KMS-11 (cell line): ENCODE measurements around the gene DCLRE1C.
"Not testable (repeated sequence)": the region's sequence is repeated elsewhere in the genome, so short reads cannot be mapped to it uniquely, and the experiment has no call there.

Source experiments
- H2AFZ ChIP-seq: fragments of 200-600 bp; sonication (generic); 2 replicates; pipeline ENCODE4 v1.6.1; 2016; ENCODE audit warnings: antibody characterized with exemption, mixed run types, low read depth
- H3K27ac ChIP-seq: fragments of 200-600 bp; sonication (generic); 2 replicates; pipeline ENCODE4 v1.6.1; 2016; ENCODE audit warnings: mild to moderate bottlenecking, mixed run types
- H3K27me3 ChIP-seq: fragments of 200-600 bp; sonication (generic); 2 replicates; pipeline ENCODE4 v1.6.1; 2017; ENCODE audit warnings: mild to moderate bottlenecking, low read depth, mixed run types, moderate library complexity; ENCODE audit not compliant: insufficient read depth
- H3K36me3 ChIP-seq: fragments of 200-600 bp; sonication (generic); 2 replicates; pipeline ENCODE4 v1.6.1; 2017; ENCODE audit warnings: mild to moderate bottlenecking, mixed run types; ENCODE audit not compliant: insufficient read depth
- H3K4me1 ChIP-seq: fragments of 200-600 bp; sonication (generic); 2 replicates; pipeline ENCODE4 v1.6.1; 2016; ENCODE audit warnings: mild to moderate bottlenecking, low read depth, mixed run types; ENCODE audit not compliant: poor library complexity, severe bottlenecking
- H3K4me2 ChIP-seq: fragments of 200-600 bp; sonication (generic); 2 replicates; pipeline ENCODE4 v1.7.0; 2016; ENCODE audit warnings: mild to moderate bottlenecking, mixed run types
- H3K4me3 ChIP-seq: fragments of 200-600 bp; sonication (generic); IDR thresholded peaks from 2 replicates; pipeline ENCODE4 v1.6.1; 2017; ENCODE audit warnings: low read depth, low read length, mixed read lengths; ENCODE audit not compliant: insufficient read depth
- H3K79me2 ChIP-seq: fragments of 200-600 bp; sonication (generic); 2 replicates; pipeline ENCODE4 v1.6.1; 2016; ENCODE audit warnings: low read depth, mixed run types; ENCODE audit not compliant: insufficient read depth
- H3K9ac ChIP-seq: fragments of 200-600 bp; sonication (generic); 2 replicates; pipeline ENCODE4 v1.6.1; 2016; ENCODE audit warnings: mild to moderate bottlenecking, mixed run types
- H4K20me1 ChIP-seq: fragments of 200-600 bp; sonication (generic); 2 replicates; pipeline ENCODE4 v1.6.1; 2016; ENCODE audit warnings: mild to moderate bottlenecking, mixed run types; ENCODE audit not compliant: insufficient read depth
- CTCF ChIP-seq: fragments of 200-600 bp; sonication (generic); conservative IDR thresholded peaks from 2 replicates; pipeline ENCODE4 v1.6.1; 2017; ENCODE audit warnings: low read depth, mild to moderate bottlenecking, antibody characterized with exemption, low read length, moderate library complexity, mixed read lengths

The DCLRE1C gene

GRCh38 chr10:14873090-14873760, 80.7 kb downstream of the DCLRE1C start:
- peaks cover 13% of the 10 kb centered on the region; the same call in 1 of the 2 replicates for H3K79me2 ChIP-seq
- no peak for TF ChIP-seq CTCF
- H2AFZ ChIP-seq: no peak overlapping the region
- H3K27ac ChIP-seq: no peak overlapping the region
- H3K36me3 ChIP-seq: no peaks in the 10 kb centered on the region
- no peaks in the 10 kb centered on the region for H3K27me3 ChIP-seq
- no peaks in the 10 kb centered on the region for H4K20me1 ChIP-seq
- H3K4me2 ChIP-seq: no peak overlapping the region
- no peak overlapping the region for H3K4me3 ChIP-seq
- no peak overlapping the region for H3K9ac ChIP-seq
- peaks cover 9% of the 10 kb centered on the region for H3K4me1 ChIP-seq

- not testable (repeated sequence) for H3K4me3 ChIP-seq, H3K9ac ChIP-seq, H2AFZ ChIP-seq, H3K4me1 ChIP-seq, H3K4me2 ChIP-seq, H3K27me3 ChIP-seq, H4K20me1 ChIP-seq, H3K36me3 ChIP-seq, H3K79me2 ChIP-seq, H3K27ac ChIP-seq
Observed at GRCh38 chr10:14864871-14865270, 89.0 kb downstream of the DCLRE1C start.

- not testable (repeated sequence) for H3K36me3 ChIP-seq, H2AFZ ChIP-seq, H3K27me3 ChIP-seq
Observed at GRCh38 chr10:14864466-14864865, 89.4 kb downstream of the DCLRE1C start.

GRCh38 chr10:14860791-14861190, 93.1 kb downstream of the DCLRE1C start:
- peaks cover 17% of the 10 kb centered on the region for H3K4me1 ChIP-seq
- H3K4me2 ChIP-seq: no peak overlapping the region
- H3K4me3 ChIP-seq: no peak overlapping the region
- no peak overlapping the region for H3K27ac ChIP-seq
- no peaks in the 10 kb centered on the region; the same call in 1 of the 2 replicates for H3K36me3 ChIP-seq
- no peaks in the 10 kb centered on the region for H3K79me2 ChIP-seq
- no peak overlapping the region for H3K9ac ChIP-seq
- no peaks in the 10 kb centered on the region for H3K27me3 ChIP-seq
- no peak for TF ChIP-seq CTCF
- no peak overlapping the region for H2AFZ ChIP-seq
- H4K20me1 ChIP-seq: no peaks in the 10 kb centered on the region

More at GRCh38 chr10:14864466-14864865, 89.4 kb downstream of the DCLRE1C start:
- not testable (repeated sequence) for H3K79me2 ChIP-seq, H3K27ac ChIP-seq, H3K4me1 ChIP-seq, H3K4me3 ChIP-seq, H4K20me1 ChIP-seq, H3K4me2 ChIP-seq, H3K9ac ChIP-seq

GRCh38 chr10:14859775-14860174, 94.1 kb downstream of the DCLRE1C start:
- no peak overlapping the region for H3K4me3 ChIP-seq
- no peaks in the 10 kb centered on the region; the same call in 1 of the 2 replicates for H3K36me3 ChIP-seq
- H3K4me1 ChIP-seq: peaks cover 17% of the 10 kb centered on the region
- no peaks in the 10 kb centered on the region for H3K79me2 ChIP-seq
- H3K4me2 ChIP-seq: peak overlapping the region; percentile 1; the same call in 1 of the 2 replicates
- H4K20me1 ChIP-seq: no peaks in the 10 kb centered on the region
- H3K27ac ChIP-seq: no peak overlapping the region
- no peak overlapping the region for H2AFZ ChIP-seq
- H3K9ac ChIP-seq: no peak overlapping the region
- TF ChIP-seq CTCF: no peak
- H3K27me3 ChIP-seq: no peaks in the 10 kb centered on the region
